ENCODE measurements around the gene ZNF232.
"Not testable (repeated sequence)": the region's sequence is repeated elsewhere in the genome, so short reads cannot be mapped to it uniquely, and the experiment has no call there.

ZNF232 gene

GRCh38 chr17:5130261-5130660, 18.6 kb upstream of the ZNF232 start:
- not testable (repeated sequence) for H3K4me3 ChIP-seq (ENCODE audit: low read depth, low read length)

GRCh38 chr17:5129770-5130169, 18.1 kb upstream of the ZNF232 start:
- not testable (repeated sequence) for H3K4me3 ChIP-seq (ENCODE audit: low read depth, low read length)

- H3K4me3 ChIP-seq (ENCODE audit: low read depth, low read length), result no peak overlapping the region
Measured at GRCh38 chr17:5128905-5129535, 17.3 kb upstream of the ZNF232 start.

- not testable (repeated sequence) for H3K4me3 ChIP-seq (ENCODE audit: low read depth, low read length)
Measured at GRCh38 chr17:5128387-5128786, 16.7 kb upstream of the ZNF232 start.

- H3K4me3 ChIP-seq (ENCODE audit: low read depth, low read length), result no peak overlapping the region
Measured at GRCh38 chr17:5127910-5128309, 16.2 kb upstream of the ZNF232 start.

GRCh38 chr17:5126719-5127488, 15.2 kb upstream of the ZNF232 start:
- H3K4me3 ChIP-seq (ENCODE audit: low read depth, low read length), result no peak overlapping the region

GRCh38 chr17:5124896-5125295, 13.2 kb upstream of the ZNF232 start:
- H3K4me3 ChIP-seq (ENCODE audit: low read depth, low read length), result not testable (repeated sequence)

- not testable (repeated sequence) for H3K4me3 ChIP-seq (ENCODE audit: low read depth, low read length)
Measured at GRCh38 chr17:5124125-5124760, 12.6 kb upstream of the ZNF232 start.

- H3K4me3 ChIP-seq (ENCODE audit: low read depth, low read length), result no peak overlapping the region
Measured at GRCh38 chr17:5123343-5124124, 11.9 kb upstream of the ZNF232 start.

GRCh38 chr17:5122586-5123342, 11.1 kb upstream of the ZNF232 start:
- H3K4me3 ChIP-seq (ENCODE audit: low read depth, low read length), result peak overlapping the region; percentile 44

GRCh38 chr17:5122056-5122455, 10.4 kb upstream of the ZNF232 start:
- H3K4me3 ChIP-seq (ENCODE audit: low read depth, low read length), result not testable (repeated sequence)

GRCh38 chr17:5121186-5121841, 9.6 kb upstream of the ZNF232 start:
- H3K4me3 ChIP-seq (ENCODE audit: low read depth, low read length), result no peak overlapping the region

- H3K4me3 ChIP-seq (ENCODE audit: low read depth, low read length), result not testable (repeated sequence)
Measured at GRCh38 chr17:5120436-5121185, 8.9 kb upstream of the ZNF232 start.

GRCh38 chr17:5120036-5120435, 8.4 kb upstream of the ZNF232 start:
- H3K4me3 ChIP-seq (ENCODE audit: low read depth, low read length), result no peak overlapping the region

GRCh38 chr17:5118219-5118618, 6.5 kb upstream of the ZNF232 start:
- H3K4me3 ChIP-seq (ENCODE audit: low read depth, low read length), result no peak overlapping the region

GRCh38 chr17:5115673-5116651, 4.3 kb upstream of the ZNF232 start, which contains the start of gene USP6:
USP6 (plus strand) TSS chr17:5116032; CDS start chr17:5130368, 14,336 bp downstream.
- H3K4me3 ChIP-seq (ENCODE audit: low read depth, low read length), result no peak within 1 kb of the TSS

GRCh38 chr17:5110816-5111215, 862 bp downstream of the ZNF232 start:
- peak overlapping the region; percentile 90 for H3K4me3 ChIP-seq (ENCODE audit: low read depth, low read length)

GRCh38 chr17:5100832-5101231, 10.8 kb downstream of the ZNF232 start:
- H3K4me3 ChIP-seq (ENCODE audit: low read depth, low read length), result no peak overlapping the region

All from iPS-11a (cell line).